IMR-90 (cell line): ENCODE measurements around the gene SCAMP1. TPM values are rescaled to one million over a fixed set of nuclear protein-coding genes. Genes with fewer than 3 reads are reported as not detected.

ENCODE experiments used
- ATAC-seq: fragments of 200-7000 bp; cut with Tn5 transposase; 2 replicates; pipeline ENCODE4 v1.9.1; 2020; ENCODE audit warnings: low read depth, mild to moderate bottlenecking, moderate library complexity
- BruUV-seq: library from RNA; stranded (reverse); fragments of 400-500 nt; replicated peaks from 2 replicates; lab custom pipeline; 2021; lab: Mats Ljungman, UMichigan
- CTCF ChIA-PET: fragments of 300-600 bp; formaldehyde crosslinking; extraction: SDS; loops from one replicate; lab custom pipeline; 2021; ENCODE audit warnings: antibody characterized with exemption; lab: Yijun Ruan, JAX
- POLR2A ChIA-PET: fragments of 300-600 bp; sonication (Branson Sonifier 250); formaldehyde crosslinking; loops from one replicate; lab custom pipeline; 2022; ENCODE audit warnings: antibody characterized with exemption; ENCODE audit not compliant: unreplicated experiment; lab: Charles Lee
- DNase-seq: peaks from one replicate; pipeline ENCODE4 v3.0.0; 2013
- H2AFZ ChIP-seq: replicated peaks from 2 replicates; pipeline ENCODE3; 2013; ENCODE audit warnings: low read length, mild to moderate bottlenecking; ENCODE audit not compliant: poor library complexity
- H2AK5ac ChIP-seq: 2 replicates; pipeline ENCODE4 v1.6.1; 2013; ENCODE audit warnings: low read depth, low read length, inconsistent platforms
- H2AK9ac ChIP-seq: replicated peaks from 2 replicates; pipeline ENCODE3; 2013; ENCODE audit warnings: mild to moderate bottlenecking, low read depth, low read length, moderate library complexity; ENCODE audit not compliant: poor library complexity
- H2BK120ac ChIP-seq: 2 replicates; pipeline ENCODE4 v1.6.1; 2013; ENCODE audit warnings: low read depth, low read length, inconsistent platforms
- H2BK15ac ChIP-seq: 3 replicates; pipeline ENCODE4 v1.6.1; 2013; ENCODE audit warnings: low read depth, low read length, inconsistent platforms
- H2BK20ac ChIP-seq: 2 replicates; pipeline ENCODE4 v1.6.1; 2013; ENCODE audit warnings: low read depth, mild to moderate bottlenecking, inconsistent platforms, low read length, moderate library complexity
- H2BK5ac ChIP-seq: 2 replicates; pipeline ENCODE4 v1.6.1; 2013; ENCODE audit warnings: mild to moderate bottlenecking, low read depth, low read length, inconsistent platforms; ENCODE audit not compliant: poor library complexity, severe bottlenecking
- H3K14ac ChIP-seq: replicated peaks from 2 replicates; pipeline ENCODE4 v1.6.1; 2013; ENCODE audit warnings: low read depth, low read length, inconsistent platforms
- H3K18ac ChIP-seq: 2 replicates; pipeline ENCODE4 v1.6.1; 2013; ENCODE audit warnings: low read depth, low read length, control low read depth
- H3K23ac ChIP-seq: 2 replicates; pipeline ENCODE4 v1.6.1; 2013; ENCODE audit warnings: low read depth, low read length, inconsistent platforms
- H3K27ac ChIP-seq: 2 replicates; pipeline ENCODE4 v1.5.1; 2013; ENCODE audit warnings: mild to moderate bottlenecking, control low read depth, low read length; ENCODE audit not compliant: insufficient read depth
- H3K27me3 ChIP-seq: 2 replicates; pipeline ENCODE4 v1.6.1; 2013; ENCODE audit warnings: low read length; ENCODE audit not compliant: control insufficient read depth, insufficient read depth
- H3K36me3 ChIP-seq: 2 replicates; pipeline ENCODE4 v1.6.1; 2013; ENCODE audit warnings: low read length, mixed read lengths; ENCODE audit not compliant: control insufficient read depth, insufficient read depth
- H3K4ac ChIP-seq: 2 replicates; pipeline ENCODE4 v1.6.1; 2013; ENCODE audit warnings: low read depth, low read length, inconsistent platforms
- H3K4me1 ChIP-seq: 2 replicates; pipeline ENCODE4 v1.6.1; 2013; ENCODE audit warnings: low read length, mixed read lengths; ENCODE audit not compliant: control insufficient read depth, insufficient read depth
- H3K4me2 ChIP-seq: 2 replicates; pipeline ENCODE4 v1.6.1; 2013; ENCODE audit warnings: low read depth, mild to moderate bottlenecking, control low read depth, low read length, moderate library complexity
- H3K4me3 ChIP-seq: 2 replicates; pipeline ENCODE4 v1.5.1; 2013; ENCODE audit warnings: low read depth, mild to moderate bottlenecking, control low read depth, low read length, moderate library complexity; ENCODE audit not compliant: insufficient read depth
- H3K56ac ChIP-seq: 2 replicates; pipeline ENCODE4 v1.6.1; 2013; ENCODE audit warnings: low read length, inconsistent platforms; ENCODE audit not compliant: insufficient read depth; ENCODE audit errors: extremely low read depth
- H3K79me1 ChIP-seq, 2 experiments: 2 replicates each; pipeline ENCODE4 v1.6.1; 2013; ENCODE audit warnings: low read length in 2 of 2, inconsistent platforms in 1 of 2, low read depth in 1 of 2
- H3K9ac ChIP-seq: 2 replicates; pipeline ENCODE4 v1.6.1; 2013; ENCODE audit warnings: low read depth, low read length, control low read depth
- H3K9me1 ChIP-seq: 2 replicates; pipeline ENCODE4 v1.6.1; 2013; ENCODE audit warnings: low read length, inconsistent platforms; ENCODE audit not compliant: insufficient read depth
- H3K9me3 ChIP-seq: 2 replicates; pipeline ENCODE4 v1.6.1; 2013; ENCODE audit warnings: low read length; ENCODE audit not compliant: control insufficient read depth, insufficient read depth
- H4K20me1 ChIP-seq: 2 replicates; pipeline ENCODE4 v1.6.1; 2013; ENCODE audit warnings: low read length, inconsistent platforms; ENCODE audit not compliant: insufficient read depth
- H4K5ac ChIP-seq: 2 replicates; pipeline ENCODE4 v1.6.1; 2013; ENCODE audit warnings: mild to moderate bottlenecking, low read depth, low read length, control low read depth
- H4K8ac ChIP-seq, 2 experiments: 2 replicates each; pipeline ENCODE4 v1.6.1; 2013; ENCODE audit warnings: low read depth in 2 of 2, low read length in 2 of 2, control low read depth in 1 of 2, inconsistent platforms in 1 of 2
- H4K91ac ChIP-seq: 2 replicates; pipeline ENCODE4 v1.6.1; 2013; ENCODE audit warnings: low read depth, low read length, inconsistent platforms; ENCODE audit not compliant: insufficient read depth
- CTCF ChIP-seq: conservative IDR thresholded peaks from 2 replicates; pipeline ENCODE4 v1.5.1; 2012; ENCODE audit warnings: mild to moderate bottlenecking, low read depth, low read length, improper control_type of control experiment
- NFE2L2 ChIP-seq: fragments of 150-350 bp; IDR thresholded peaks from 2 replicates; pipeline ENCODE4 v1.6.1; 2016; ENCODE audit warnings: low read depth, mild to moderate bottlenecking, low read length
- RAD21 ChIP-seq: IDR thresholded peaks from 2 replicates; pipeline ENCODE4 v1.6.1; 2012; ENCODE audit warnings: low read length, improper control_type of control experiment
- WGBS, 2 experiments: methylation state at CpG; one replicate each; pipeline versions ENCODE4 v1.1.5 to v1.1.7; 2013; ENCODE audit warnings: missing lambda C conversion rate in 2 of 2; ENCODE audit not compliant: insufficient read length in 1 of 2; ENCODE audit errors: extremely low coverage in 2 of 2; 5-methylcytosine and 5-hydroxymethylcytosine counted together
- dilution Hi-C: fragments of 300-500 bp; cut with HindIII; formaldehyde crosslinking; loops from one replicate; pipeline ENCODE4 v1.14.3; 2018; ENCODE audit warnings: low sequenced_read_pairs; ENCODE audit not compliant: unreplicated experiment
- in situ Hi-C: fragments of 300-500 bp; cut with MboI; formaldehyde crosslinking; loops from 3 replicates; pipeline ENCODE4 v1.14.3; 2019; ENCODE audit warnings: low sequenced_read_pairs, inconsistent platforms, mixed read lengths
- intact Hi-C: fragments of 100-400 bp; cut with micrococcal nuclease; formaldehyde crosslinking; loops from 2 replicates; pipeline ENCODE4 v1.10.0; 2022
- polyA plus RNA-seq, 3 experiments: library from polyadenylated mRNA; depleted of rRNA; stranded (reverse); fragments of >200 nt; gene quantifications; 2 replicates each; pipeline ENCODE4 v1.2.3, GENCODE V29; 2012; ENCODE audit warnings: low replicate concordance in 1 of 3
- total RNA-seq: library from RNA; depleted of rRNA; stranded (reverse); fragments of >200 nt; gene quantifications from 2 replicates; pipeline ENCODE4 v1.2.3, GENCODE V29; 2012

The SCAMP1 gene
- total and polyA plus RNA-seq, 2 of the 4 experiments (the other 2 are of a cell fraction), result 13.5 to 114 TPM

- DNase-seq (no peak), ATAC-seq (no peak)
- no peak overlapping the region for H3K18ac ChIP-seq
- no peak overlapping the region for H4K91ac ChIP-seq
- no peak overlapping the region for H3K23ac ChIP-seq
- no peak overlapping the region for H2BK5ac ChIP-seq
- H3K79me1 ChIP-seq, result peaks cover 18 to 40% of the 10 kb centered on the region in 2 experiments
- H4K5ac ChIP-seq, result no peak overlapping the region
- H3K4me1 ChIP-seq, result peaks cover 26% of the 10 kb centered on the region
- H4K8ac ChIP-seq, result no peak overlapping the region
- CTCF ChIA-PET, result no interaction called here
- peaks cover 6% of the 10 kb centered on the region; the same call in 1 of the 2 replicates for H4K20me1 ChIP-seq
- peaks cover 6% of the 10 kb centered on the region; the same call in 1 of the 2 replicates for H3K36me3 ChIP-seq
- H2BK120ac ChIP-seq, result no peak overlapping the region
- no peak overlapping the region for H3K56ac ChIP-seq
- TF ChIP-seq RAD21, result no peak
- TF ChIP-seq NFE2L2, result no peak
- no peak for TF ChIP-seq CTCF
- no TSS peak for BruUV-seq
- POLR2A ChIA-PET, result no interaction called here
- H3K9ac ChIP-seq, result no peak overlapping the region
- no peak overlapping the region for H2BK20ac ChIP-seq
- H3K4ac ChIP-seq, result no peak overlapping the region
- H3K4me3 ChIP-seq, result no peak overlapping the region
- in situ Hi-C loops (no loop called here), intact Hi-C loops (no loop called here), dilution Hi-C loops (no loop called here)
- no peaks in the 10 kb centered on the region for H3K27me3 ChIP-seq
- H2AK5ac ChIP-seq, result no peak overlapping the region
- WGBS, 2 experiments, result no CpG with 5 or more reads among the region's 6 CpGs
- H3K9me3 ChIP-seq, result no peaks in the 10 kb centered on the region
- no peak overlapping the region for H2BK15ac ChIP-seq
- H2AK9ac ChIP-seq, result no peak overlapping the region
- H3K14ac ChIP-seq, result no peak overlapping the region
- H3K4me2 ChIP-seq, result no peak overlapping the region
- no peak overlapping the region for H3K27ac ChIP-seq
- peaks cover 8% of the 10 kb centered on the region; the same call in 1 of the 2 replicates for H3K9me1 ChIP-seq
- H2AFZ ChIP-seq, result no peak overlapping the region
Measured at GRCh38 chr5:78513441-78513840, 153.0 kb downstream of the SCAMP1 start.
